HEK293 (cell line): ENCODE results near the gene MDM4.
A peak's percentile ranks its signal among the peaks of the same experiment; 100 is the strongest.

ENCODE experiments used
- BCL11B ChIP-seq: fragments of 450-650 bp; formaldehyde crosslinking; IDR thresholded peaks from 2 replicates; pipeline ENCODE4 v1.5.1; 2016; ENCODE audit warnings: low read depth, missing biosample characterization, missing genetic modification characterization
- INSM2 ChIP-seq: fragments of 450-650 bp; formaldehyde crosslinking; IDR thresholded peaks from 2 replicates; pipeline ENCODE4 v1.5.1; 2016; ENCODE audit warnings: missing biosample characterization, missing genetic modification characterization
- KLF16 ChIP-seq: fragments of 450-650 bp; formaldehyde crosslinking; IDR thresholded peaks from 2 replicates; pipeline ENCODE4 v1.5.1; 2017; ENCODE audit warnings: missing biosample characterization, missing genetic modification characterization
- MZF1 ChIP-seq: fragments of 450-650 bp; formaldehyde crosslinking; IDR thresholded peaks from 2 replicates; pipeline ENCODE4 v1.5.1; 2017; ENCODE audit warnings: missing biosample characterization, missing genetic modification characterization, borderline replicate concordance
- OSR2 ChIP-seq: fragments of 450-650 bp; formaldehyde crosslinking; IDR thresholded peaks from 2 replicates; pipeline ENCODE4 v1.5.1; 2016; ENCODE audit warnings: missing biosample characterization, missing genetic modification characterization
- OVOL3 ChIP-seq: fragments of 450-650 bp; formaldehyde crosslinking; IDR thresholded peaks from 2 replicates; pipeline ENCODE4 v1.5.1; 2016; ENCODE audit warnings: missing biosample characterization, missing genetic modification characterization
- RBAK ChIP-seq: fragments of 450-650 bp; formaldehyde crosslinking; IDR thresholded peaks from 2 replicates; pipeline ENCODE4 v1.5.1; 2016; ENCODE audit warnings: missing biosample characterization, missing genetic modification characterization
- SALL2 ChIP-seq: fragments of 450-650 bp; formaldehyde crosslinking; IDR thresholded peaks from 2 replicates; pipeline ENCODE4 v1.5.0; 2017; ENCODE audit warnings: missing biosample characterization, mild to moderate bottlenecking, missing genetic modification characterization, borderline replicate concordance
- SCRT1 ChIP-seq: fragments of 450-650 bp; formaldehyde crosslinking; IDR thresholded peaks from 2 replicates; pipeline ENCODE4 v1.5.1; 2016; ENCODE audit warnings: missing biosample characterization, missing genetic modification characterization, borderline replicate concordance
- SETDB1 ChIP-seq: IDR thresholded peaks from one replicate; pipeline ENCODE4 v1.6.1; 2017; ENCODE audit warnings: mild to moderate bottlenecking, low read length, moderate library complexity, mixed read lengths; ENCODE audit not compliant: insufficient read length
- YY1 ChIP-seq: fragments of 450-650 bp; formaldehyde crosslinking; IDR thresholded peaks from 2 replicates; pipeline ENCODE4 v1.5.1; 2018; ENCODE audit warnings: missing biosample characterization, missing genetic modification characterization
- ZBTB20 ChIP-seq: fragments of 450-650 bp; formaldehyde crosslinking; IDR thresholded peaks from 2 replicates; pipeline ENCODE4 v1.5.1; 2016; ENCODE audit warnings: missing biosample characterization, missing genetic modification characterization
- ZBTB6 ChIP-seq: fragments of 450-650 bp; formaldehyde crosslinking; IDR thresholded peaks from 2 replicates; pipeline ENCODE4 v1.5.1; 2017; ENCODE audit warnings: missing biosample characterization, missing genetic modification characterization
- ZBTB8A ChIP-seq: fragments of 450-650 bp; formaldehyde crosslinking; IDR thresholded peaks from 2 replicates; pipeline ENCODE4 v1.5.1; 2016; ENCODE audit warnings: missing biosample characterization, missing genetic modification characterization
- ZFHX2 ChIP-seq: fragments of 450-650 bp; formaldehyde crosslinking; conservative IDR thresholded peaks from 2 replicates; pipeline ENCODE4 v1.5.1; 2016; ENCODE audit warnings: missing biosample characterization, missing genetic modification characterization
- ZIC2 ChIP-seq: fragments of 450-650 bp; formaldehyde crosslinking; IDR thresholded peaks from 2 replicates; pipeline ENCODE4 v1.5.1; 2016; ENCODE audit warnings: missing biosample characterization, missing genetic modification characterization
- ZNF140 ChIP-seq: fragments of 450-650 bp; formaldehyde crosslinking; IDR thresholded peaks from 2 replicates; pipeline ENCODE4 v1.5.1; 2016; ENCODE audit warnings: missing biosample characterization, missing genetic modification characterization
- ZNF211 ChIP-seq: fragments of 450-650 bp; formaldehyde crosslinking; IDR thresholded peaks from 2 replicates; pipeline ENCODE4 v1.5.1; 2016; ENCODE audit warnings: low read depth, missing biosample characterization, missing genetic modification characterization
- ZNF221 ChIP-seq: fragments of 450-650 bp; formaldehyde crosslinking; IDR thresholded peaks from 2 replicates; pipeline ENCODE4 v1.5.1; 2017; ENCODE audit warnings: missing biosample characterization, missing genetic modification characterization, borderline replicate concordance
- ZNF311 ChIP-seq: fragments of 450-650 bp; formaldehyde crosslinking; IDR thresholded peaks from 2 replicates; pipeline ENCODE4 v1.5.1; 2017; ENCODE audit warnings: missing biosample characterization, missing genetic modification characterization, borderline replicate concordance
- ZNF488 ChIP-seq: fragments of 450-650 bp; formaldehyde crosslinking; IDR thresholded peaks from 2 replicates; pipeline ENCODE4 v1.5.1; 2016; ENCODE audit warnings: missing biosample characterization, missing genetic modification characterization
- ZNF521 ChIP-seq: fragments of 450-650 bp; formaldehyde crosslinking; IDR thresholded peaks from 2 replicates; pipeline ENCODE4 v1.5.1; 2017; ENCODE audit warnings: missing biosample characterization, mild to moderate bottlenecking, missing genetic modification characterization
- ZNF530 ChIP-seq: fragments of 450-650 bp; formaldehyde crosslinking; IDR thresholded peaks from 2 replicates; pipeline ENCODE4 v1.5.1; 2016; ENCODE audit warnings: low read depth, missing biosample characterization, missing genetic modification characterization
- ZNF645 ChIP-seq: fragments of 450-650 bp; formaldehyde crosslinking; IDR thresholded peaks from 2 replicates; pipeline ENCODE4; 2016; ENCODE audit warnings: missing biosample characterization, missing genetic modification characterization
- ZNF747 ChIP-seq: fragments of 450-650 bp; formaldehyde crosslinking; IDR thresholded peaks from 2 replicates; pipeline ENCODE4 v1.5.1; 2016; ENCODE audit warnings: missing biosample characterization, missing genetic modification characterization
- ZNF768 ChIP-seq: fragments of 450-650 bp; formaldehyde crosslinking; IDR thresholded peaks from 2 replicates; pipeline ENCODE4 v1.5.1; 2018; ENCODE audit warnings: missing biosample characterization, mild to moderate bottlenecking, missing genetic modification characterization
- TF ChIP-seq, protein P1 (sequence below): fragments of 450-650 bp; formaldehyde crosslinking; IDR thresholded peaks from 2 replicates; pipeline ENCODE4 v1.5.1; 2016; ENCODE audit warnings: missing biosample characterization, missing genetic modification characterization
- TF ChIP-seq, protein P2 (sequence below): IDR thresholded peaks from 2 replicates; pipeline ENCODE4 v1.6.1; 2011; ENCODE audit warnings: mild to moderate bottlenecking, low read depth, low read length, borderline replicate concordance
- TF ChIP-seq, protein P3 (sequence below): fragments of 450-650 bp; formaldehyde crosslinking; IDR thresholded peaks from 2 replicates; pipeline ENCODE4 v1.5.1; 2016; ENCODE audit warnings: missing biosample characterization, missing genetic modification characterization, low read depth
- TF ChIP-seq, protein P4 (sequence below): fragments of 450-650 bp; formaldehyde crosslinking; IDR thresholded peaks from 2 replicates; pipeline ENCODE4 v1.5.1; 2016; ENCODE audit warnings: missing biosample characterization, missing genetic modification characterization, borderline replicate concordance

Gene MDM4

DNA sequence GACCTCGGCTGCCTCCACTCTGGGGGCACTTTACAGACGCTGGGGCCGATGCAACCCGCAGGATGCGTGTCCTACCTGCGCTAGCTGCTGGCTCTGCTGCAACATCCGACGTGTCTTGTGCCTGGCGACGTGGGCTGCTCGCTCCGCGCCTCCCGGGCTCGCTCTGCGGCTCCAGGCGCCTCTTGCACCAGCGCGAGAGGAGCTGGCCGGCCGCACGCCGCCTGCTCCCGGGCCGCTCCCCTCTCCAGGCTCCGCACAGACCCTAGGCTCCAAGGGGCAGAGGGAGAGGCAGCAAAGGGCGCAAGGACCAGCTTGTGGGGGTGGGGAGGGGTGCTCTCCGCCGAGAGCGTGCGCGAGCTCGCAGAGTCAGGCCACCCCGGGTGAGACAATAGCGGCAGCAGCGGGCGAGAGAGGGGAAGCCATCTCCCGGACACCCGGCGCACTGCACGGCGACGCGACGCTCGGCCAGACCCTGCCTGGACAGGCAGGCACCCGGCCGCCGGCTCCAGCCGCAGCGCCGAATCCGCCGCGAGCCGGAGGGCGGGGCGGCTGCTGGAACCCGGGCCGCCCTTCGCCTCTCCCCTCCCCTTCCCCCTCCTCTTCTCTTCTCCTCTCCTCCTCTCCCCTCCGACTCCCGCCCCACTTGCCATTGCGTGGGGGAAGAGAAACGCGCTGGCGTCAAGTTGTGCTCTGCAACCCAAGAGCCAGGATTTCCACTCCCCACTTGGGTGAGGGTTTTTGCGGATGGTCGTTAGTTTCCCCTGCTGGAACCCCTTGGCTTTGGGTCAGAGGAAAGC lies 21.7 kb upstream of the MDM4 start, which contains the start of gene PIK3C2B (continued):
- TF ChIP-seq INSM2 (tag by site-specific recombination) (no peak), ZNF521 (tag by site-specific recombination) (no peak), OSR2 (tag by site-specific recombination) (no peak; the same call in 1 of the 2 replicates), ZNF221 (no peak), ZNF211 (tag by site-specific recombination) (no peak), ZNF488 (tag by site-specific recombination) (no peak), ZNF645 (tag by site-specific recombination) (no peak), RBAK (no peak), ZBTB20 (tag by site-specific recombination) (peak; percentile 94), ZFHX2 (tag by site-specific recombination) (peak; percentile 92), BCL11B (tag by site-specific recombination) (no peak), SCRT1 (no peak), ZBTB8A (tag by site-specific recombination) (peak; percentile 85), ZBTB6 (tag by site-specific recombination) (no peak; the same call in 1 of the 2 replicates), ZIC2 (tag by site-specific recombination) (0 out of 2 replicates have a peak, but pooled peaks have one; percentile 13), SALL2 (tag by site-specific recombination) (no peak), KLF16 (tag by site-specific recombination) (peak; percentile 61), OVOL3 (tag by site-specific recombination) (no peak), YY1 (tag by site-specific recombination) (no peak; the same call in 1 of the 2 replicates), ZNF768 (tag by site-specific recombination) (no peak), MZF1 (peak; percentile 75; the same call in 1 of the 2 replicates), ZNF311 (tag by site-specific recombination) (no peak), ZNF140 (tag by site-specific recombination) (no peak), ZNF530 (tag by site-specific recombination) (no peak), ZNF747 (tag by site-specific recombination) (no peak), SETDB1 (no peak)
- TF ChIP-seq, protein P1, sequence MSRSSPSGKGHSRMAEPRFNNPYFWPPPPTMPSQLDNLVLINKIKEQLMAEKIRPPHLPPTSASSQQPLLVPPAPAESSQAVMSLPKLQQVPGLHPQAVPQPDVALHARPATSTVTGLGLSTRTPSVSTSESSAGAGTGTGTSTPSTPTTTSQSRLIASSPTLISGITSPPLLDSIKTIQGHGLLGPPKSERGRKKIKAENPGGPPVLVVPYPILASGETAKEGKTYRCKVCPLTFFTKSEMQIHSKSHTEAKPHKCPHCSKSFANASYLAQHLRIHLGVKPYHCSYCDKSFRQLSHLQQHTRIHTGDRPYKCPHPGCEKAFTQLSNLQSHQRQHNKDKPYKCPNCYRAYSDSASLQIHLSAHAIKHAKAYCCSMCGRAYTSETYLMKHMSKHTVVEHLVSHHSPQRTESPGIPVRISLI (tag by site-specific recombination), result no peak
- TF ChIP-seq, protein P2, sequence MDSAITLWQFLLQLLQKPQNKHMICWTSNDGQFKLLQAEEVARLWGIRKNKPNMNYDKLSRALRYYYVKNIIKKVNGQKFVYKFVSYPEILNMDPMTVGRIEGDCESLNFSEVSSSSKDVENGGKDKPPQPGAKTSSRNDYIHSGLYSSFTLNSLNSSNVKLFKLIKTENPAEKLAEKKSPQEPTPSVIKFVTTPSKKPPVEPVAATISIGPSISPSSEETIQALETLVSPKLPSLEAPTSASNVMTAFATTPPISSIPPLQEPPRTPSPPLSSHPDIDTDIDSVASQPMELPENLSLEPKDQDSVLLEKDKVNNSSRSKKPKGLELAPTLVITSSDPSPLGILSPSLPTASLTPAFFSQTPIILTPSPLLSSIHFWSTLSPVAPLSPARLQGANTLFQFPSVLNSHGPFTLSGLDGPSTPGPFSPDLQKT, result no peak
- TF ChIP-seq, protein P3, sequence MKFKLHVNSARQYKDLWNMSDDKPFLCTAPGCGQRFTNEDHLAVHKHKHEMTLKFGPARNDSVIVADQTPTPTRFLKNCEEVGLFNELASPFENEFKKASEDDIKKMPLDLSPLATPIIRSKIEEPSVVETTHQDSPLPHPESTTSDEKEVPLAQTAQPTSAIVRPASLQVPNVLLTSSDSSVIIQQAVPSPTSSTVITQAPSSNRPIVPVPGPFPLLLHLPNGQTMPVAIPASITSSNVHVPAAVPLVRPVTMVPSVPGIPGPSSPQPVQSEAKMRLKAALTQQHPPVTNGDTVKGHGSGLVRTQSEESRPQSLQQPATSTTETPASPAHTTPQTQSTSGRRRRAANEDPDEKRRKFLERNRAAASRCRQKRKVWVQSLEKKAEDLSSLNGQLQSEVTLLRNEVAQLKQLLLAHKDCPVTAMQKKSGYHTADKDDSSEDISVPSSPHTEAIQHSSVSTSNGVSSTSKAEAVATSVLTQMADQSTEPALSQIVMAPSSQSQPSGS, result no peak
- TF ChIP-seq, protein P4, sequence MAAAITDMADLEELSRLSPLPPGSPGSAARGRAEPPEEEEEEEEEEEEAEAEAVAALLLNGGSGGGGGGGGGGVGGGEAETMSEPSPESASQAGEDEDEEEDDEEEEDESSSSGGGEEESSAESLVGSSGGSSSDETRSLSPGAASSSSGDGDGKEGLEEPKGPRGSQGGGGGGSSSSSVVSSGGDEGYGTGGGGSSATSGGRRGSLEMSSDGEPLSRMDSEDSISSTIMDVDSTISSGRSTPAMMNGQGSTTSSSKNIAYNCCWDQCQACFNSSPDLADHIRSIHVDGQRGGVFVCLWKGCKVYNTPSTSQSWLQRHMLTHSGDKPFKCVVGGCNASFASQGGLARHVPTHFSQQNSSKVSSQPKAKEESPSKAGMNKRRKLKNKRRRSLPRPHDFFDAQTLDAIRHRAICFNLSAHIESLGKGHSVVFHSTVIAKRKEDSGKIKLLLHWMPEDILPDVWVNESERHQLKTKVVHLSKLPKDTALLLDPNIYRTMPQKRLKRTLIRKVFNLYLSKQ (tag by site-specific recombination), result no peak
